ENCODE measurements around the gene YTHDC2.
A peak's percentile ranks its signal among the peaks of the same experiment; 100 is the strongest.
"Not testable (repeated sequence)": the region's sequence is repeated elsewhere in the genome, so short reads cannot be mapped to it uniquely, and the experiment has no call there.

The YTHDC2 gene

GRCh38 chr5:113598150-113598549, 84.7 kb downstream of the YTHDC2 start:
- CTCF ChIA-PET, result interaction anchor here (0.9 kb wide), 1 partner anchor 261 kb away, joined by 3 read pairs; no protein-coding TSS in a partner anchor
- Histone ChIP-seq H3K4me1 (ENCODE audit: control extremely low read depth in 1 of 4, control insufficient read depth in 4 of 4, insufficient read depth in 4 of 4, low read length in 3 of 4) (no peaks in the 10 kb centered on the region), H3K9me3 (ENCODE audit: control extremely low read depth in 1 of 5, control insufficient read depth in 4 of 5, insufficient read depth in 2 of 5, low read depth in 1 of 5, low read length in 4 of 5) (no peaks in the 10 kb centered on the region), H3K27me3 (replicated peaks in 2 of 5; ENCODE audit: control insufficient read depth in 4 of 5, insufficient read depth in 5 of 5, low read length in 4 of 5) (peaks cover 0 to 19% (median 0%) of the 10 kb centered on the region in 5 experiments), H3K4me3 (ENCODE audit: control insufficient read depth in 1 of 7, extremely low read depth in 1 of 7, insufficient read depth in 4 of 7, low read depth in 2 of 7, low read length in 6 of 7) (no peak overlapping the region), H3K27ac (ENCODE audit: insufficient read depth in 1 of 2, low read depth in 1 of 2, low read length in 2 of 2, poor library complexity in 1 of 2, severe bottlenecking in 2 of 2) (no peak overlapping the region), H3K36me3 (ENCODE audit: control insufficient read depth in 4 of 4, insufficient read depth in 4 of 4, low read length in 3 of 4) (peaks cover 0 to 9% (median under 1%) of the 10 kb centered on the region in 4 experiments)
- no peak for DNase-seq
- POLR2A ChIA-PET, result no interaction called here
- no CpG with 5 or more reads among the region's 2 CpGs for WGBS (ENCODE audit: insufficient coverage)

GRCh38 chr5:113598926-113599325, 85.4 kb downstream of the YTHDC2 start:
- DNase-seq, result no peak
- no CpG with 5 or more reads among the region's 2 CpGs for WGBS (ENCODE audit: insufficient coverage)
- ChIA-PET CTCF (interaction anchor here (1.5 to 1.8 kb wide), 2 partner anchors 261 to 262 kb away, joined by 3 to 6 read pairs; no protein-coding TSS in a partner anchor), POLR2A (no interaction called here)
- H3K27ac ChIP-seq (ENCODE audit: insufficient read depth in 1 of 2, low read depth in 1 of 2, low read length in 2 of 2, poor library complexity in 1 of 2, severe bottlenecking in 2 of 2), result no peak overlapping the region
- peaks cover 0 to 6% (median under 1%) of the 10 kb centered on the region in 4 experiments for H3K36me3 ChIP-seq (ENCODE audit: control insufficient read depth in 4 of 4, insufficient read depth in 4 of 4, low read length in 3 of 4)
- peaks cover 0 to 27% (median 0%) of the 10 kb centered on the region in 5 experiments for H3K27me3 ChIP-seq (replicated peaks in 2 of 5; ENCODE audit: control insufficient read depth in 4 of 5, insufficient read depth in 5 of 5, low read length in 4 of 5)
- H3K4me1 ChIP-seq (ENCODE audit: control extremely low read depth in 1 of 4, control insufficient read depth in 4 of 4, insufficient read depth in 4 of 4, low read length in 3 of 4), result no peaks in the 10 kb centered on the region
- H3K4me3 ChIP-seq (ENCODE audit: control insufficient read depth in 1 of 7, extremely low read depth in 1 of 7, insufficient read depth in 4 of 7, low read depth in 2 of 7, low read length in 6 of 7), result no peak overlapping the region
- H3K9me3 ChIP-seq (ENCODE audit: control extremely low read depth in 1 of 5, control insufficient read depth in 4 of 5, insufficient read depth in 2 of 5, low read depth in 1 of 5, low read length in 4 of 5), result no peaks in the 10 kb centered on the region

- POLR2A ChIA-PET, result no interaction called here
- WGBS (ENCODE audit: insufficient coverage), result no CpG with 5 or more reads among the region's 4 CpGs
- no peak for DNase-seq
- Histone ChIP-seq H3K27ac (ENCODE audit: insufficient read depth in 1 of 2, low read depth in 1 of 2, low read length in 2 of 2, poor library complexity in 1 of 2, severe bottlenecking in 2 of 2) (no peak overlapping the region), H3K36me3 (ENCODE audit: control insufficient read depth in 4 of 4, insufficient read depth in 4 of 4, low read length in 3 of 4) (peaks cover 0 to 3% (median under 1%) of the 10 kb centered on the region in 4 experiments), H3K9me3 (ENCODE audit: control extremely low read depth in 1 of 5, control insufficient read depth in 4 of 5, insufficient read depth in 2 of 5, low read depth in 1 of 5, low read length in 4 of 5) (no peaks in the 10 kb centered on the region), H3K27me3 (replicated peaks in 2 of 5; ENCODE audit: control insufficient read depth in 4 of 5, insufficient read depth in 5 of 5, low read length in 4 of 5) (peaks cover 0 to 41% (median 12%) of the 10 kb centered on the region in 5 experiments), H3K4me3 (ENCODE audit: control insufficient read depth in 1 of 7, extremely low read depth in 1 of 7, insufficient read depth in 4 of 7, low read depth in 2 of 7, low read length in 6 of 7) (no peak overlapping the region), H3K4me1 (ENCODE audit: control extremely low read depth in 1 of 4, control insufficient read depth in 4 of 4, insufficient read depth in 4 of 4, low read length in 3 of 4) (no peaks in the 10 kb centered on the region)
- CTCF ChIA-PET, result interaction anchor here (1.0 to 1.8 kb wide), 3 partner anchors 262 to 270 kb away, joined by 3 to 6 read pairs (median 3); no protein-coding TSS in a partner anchor
These were observed 86.9 kb downstream of the YTHDC2 start for GRCh38 chr5:113600255-113600905.

GRCh38 chr5:113601423-113601822, 87.9 kb downstream of the YTHDC2 start:
- H3K4me3 ChIP-seq (ENCODE audit: control insufficient read depth in 1 of 7, extremely low read depth in 1 of 7, insufficient read depth in 4 of 7, low read depth in 2 of 7, low read length in 6 of 7), result no peak overlapping the region
- CTCF ChIA-PET, result no interaction called here
- H3K4me1 ChIP-seq (ENCODE audit: control extremely low read depth in 1 of 4, control insufficient read depth in 4 of 4, insufficient read depth in 4 of 4, low read length in 3 of 4), result peaks cover 0 to 3% (median 2%) of the 10 kb centered on the region in 4 experiments
- H3K9me3 ChIP-seq (ENCODE audit: control extremely low read depth in 1 of 5, control insufficient read depth in 4 of 5, insufficient read depth in 2 of 5, low read depth in 1 of 5, low read length in 4 of 5), result no peaks in the 10 kb centered on the region
- peaks cover 0 to 3% (median under 1%) of the 10 kb centered on the region in 4 experiments for H3K36me3 ChIP-seq (ENCODE audit: control insufficient read depth in 4 of 4, insufficient read depth in 4 of 4, low read length in 3 of 4)
- 100% methylated on average over 1 of the region's 1 CpG for WGBS (ENCODE audit: insufficient coverage)
- peaks cover 0 to 51% (median 16%) of the 10 kb centered on the region in 5 experiments for H3K27me3 ChIP-seq (replicated peaks in 2 of 5; ENCODE audit: control insufficient read depth in 4 of 5, insufficient read depth in 5 of 5, low read length in 4 of 5)
- POLR2A ChIA-PET, result no interaction called here
- H3K27ac ChIP-seq (ENCODE audit: insufficient read depth in 1 of 2, low read depth in 1 of 2, low read length in 2 of 2, poor library complexity in 1 of 2, severe bottlenecking in 2 of 2), result no peak overlapping the region
- no peak for DNase-seq

GRCh38 chr5:113603246-113603645, 89.8 kb downstream of the YTHDC2 start:
- CTCF ChIA-PET, result interaction anchor here (5.0 to 5.2 kb wide), 2 partner anchors 266 to 608 kb away, joined by 37 to 39 read pairs; no protein-coding TSS in a partner anchor
- H3K27me3 ChIP-seq (replicated peaks in 2 of 5; ENCODE audit: control insufficient read depth in 4 of 5, insufficient read depth in 5 of 5, low read length in 4 of 5), result peaks cover 0 to 59% (median 21%) of the 10 kb centered on the region in 5 experiments
- POLR2A ChIA-PET; H3K36me3 ChIP-seq (ENCODE audit: control insufficient read depth in 4 of 4, insufficient read depth in 4 of 4, low read length in 3 of 4); H3K4me1 ChIP-seq (ENCODE audit: control extremely low read depth in 1 of 4, control insufficient read depth in 4 of 4, insufficient read depth in 4 of 4, low read length in 3 of 4); H3K27ac ChIP-seq (ENCODE audit: insufficient read depth in 1 of 2, low read depth in 1 of 2, low read length in 2 of 2, poor library complexity in 1 of 2, severe bottlenecking in 2 of 2); H3K4me3 ChIP-seq (ENCODE audit: control insufficient read depth in 1 of 7, extremely low read depth in 1 of 7, insufficient read depth in 4 of 7, low read depth in 2 of 7, low read length in 6 of 7); DNase-seq; H3K9me3 ChIP-seq (ENCODE audit: control extremely low read depth in 1 of 5, control insufficient read depth in 4 of 5, insufficient read depth in 2 of 5, low read depth in 1 of 5, low read length in 4 of 5): not testable (repeated sequence)
- 76% methylated on average over 3 of the region's 4 CpGs for WGBS (ENCODE audit: insufficient coverage)

GRCh38 chr5:113606298-113607134, 93.0 kb downstream of the YTHDC2 start:
- H3K4me1 ChIP-seq (ENCODE audit: control extremely low read depth in 1 of 4, control insufficient read depth in 4 of 4, insufficient read depth in 4 of 4, low read length in 3 of 4), result peaks cover 0 to 7% (median 2%) of the 10 kb centered on the region in 4 experiments
- peaks cover 0 to 59% (median 25%) of the 10 kb centered on the region in 5 experiments for H3K27me3 ChIP-seq (replicated peaks in 2 of 5; ENCODE audit: control insufficient read depth in 4 of 5, insufficient read depth in 5 of 5, low read length in 4 of 5)
- peak; percentile 51 to 74 (median 74) for DNase-seq
- CTCF ChIA-PET, result interaction anchor here (0.6 to 5.2 kb wide), 14 partner anchors 8 to 842 kb away, joined by 3 to 39 read pairs (median 4); no protein-coding TSS in a partner anchor
- 33% methylated on average over 1 of the region's 13 CpGs for WGBS (ENCODE audit: insufficient coverage)
- H3K36me3 ChIP-seq (ENCODE audit: control insufficient read depth in 4 of 4, insufficient read depth in 4 of 4, low read length in 3 of 4), result no peaks in the 10 kb centered on the region
- peaks cover 0 to 7% (median 3%) of the 10 kb centered on the region in 5 experiments for H3K9me3 ChIP-seq (ENCODE audit: control extremely low read depth in 1 of 5, control insufficient read depth in 4 of 5, insufficient read depth in 2 of 5, low read depth in 1 of 5, low read length in 4 of 5)
- POLR2A ChIA-PET, result no interaction called here
- peak overlapping the region in 1 of 7 experiments; percentile 5 for H3K4me3 ChIP-seq (ENCODE audit: control insufficient read depth in 1 of 7, extremely low read depth in 1 of 7, insufficient read depth in 4 of 7, low read depth in 2 of 7, low read length in 6 of 7)
- no peak overlapping the region for H3K27ac ChIP-seq (ENCODE audit: insufficient read depth in 1 of 2, low read depth in 1 of 2, low read length in 2 of 2, poor library complexity in 1 of 2, severe bottlenecking in 2 of 2)

All from common myeloid progenitor, CD34-positive (primary cell).